ENCODE data around the gene NUCB1.

NUCB1 gene

GRCh38 chr19:48935864-48936263 lies 35.8 kb downstream of the NUCB1 start:
- DNase-seq (ENCODE audit: low read depth in 2 of 2), result no peak

DNA sequence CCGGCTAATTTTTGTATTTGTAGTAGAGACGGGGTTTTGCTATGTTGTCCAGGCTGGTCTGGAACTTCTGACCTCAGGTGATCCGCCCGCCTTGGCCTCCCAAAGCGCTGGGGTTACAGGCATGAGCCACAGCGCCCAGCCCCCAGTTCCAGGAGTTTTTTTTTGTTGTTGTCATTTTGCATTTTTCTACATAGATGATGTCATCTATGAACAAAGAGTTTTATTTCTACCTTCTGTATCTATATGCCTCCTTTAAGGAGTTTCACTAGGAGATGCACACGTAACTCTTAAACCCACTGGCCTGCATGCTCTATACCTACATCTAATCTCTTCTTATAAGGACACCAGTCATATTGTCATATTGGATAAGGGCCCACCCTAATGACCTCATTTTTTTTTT lies 38.1 kb downstream of the NUCB1 start:
- no peak for DNase-seq (ENCODE audit: low read depth in 2 of 2)

DNA sequence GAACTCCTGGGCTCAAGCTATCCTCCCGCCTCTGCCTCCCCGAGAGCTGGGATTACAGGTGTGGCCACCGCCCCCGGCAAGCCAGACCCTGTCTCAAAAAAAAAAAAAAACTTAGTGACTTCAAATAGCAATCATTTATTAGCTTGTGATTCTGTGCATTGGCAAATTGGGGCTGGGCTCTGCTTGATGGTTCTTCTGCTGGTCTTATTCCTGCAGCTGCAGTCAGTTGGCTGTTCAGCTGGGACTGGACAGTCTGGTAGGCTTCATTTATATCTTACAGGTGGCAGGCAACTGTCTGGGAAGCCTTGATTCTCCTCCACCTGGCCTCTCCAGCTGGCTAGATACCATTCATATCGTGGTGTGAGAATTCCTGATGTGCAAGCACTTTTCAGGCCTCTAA lies 40.8 kb downstream of the NUCB1 start:
- no peak for DNase-seq (ENCODE audit: low read depth in 2 of 2)

DNA sequence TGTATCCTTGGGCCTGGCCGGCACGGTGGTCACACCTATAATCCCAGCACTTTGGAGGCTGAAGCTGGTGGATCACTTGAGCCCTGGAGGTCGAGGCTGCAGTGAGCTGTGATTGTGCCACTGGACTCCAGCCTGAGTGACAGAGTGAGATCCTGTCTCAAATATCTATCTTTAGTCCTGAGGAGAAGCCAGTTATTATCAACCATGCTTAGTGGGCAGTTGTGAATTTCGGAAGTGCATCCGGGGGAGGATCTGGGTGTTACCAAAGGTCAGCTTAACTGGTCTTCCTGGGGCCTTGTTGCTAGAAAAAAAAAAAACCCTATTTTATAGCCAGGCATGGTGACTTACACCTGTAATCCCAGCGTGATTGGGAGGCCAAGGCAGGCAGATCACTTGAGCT lies 43.0 kb downstream of the NUCB1 start:
- DNase-seq (ENCODE audit: low read depth in 2 of 2), result no peak

GRCh38 chr19:48945415-48945814 lies 45.3 kb downstream of the NUCB1 start:
- no peak for DNase-seq (ENCODE audit: low read depth in 2 of 2)

DNA sequence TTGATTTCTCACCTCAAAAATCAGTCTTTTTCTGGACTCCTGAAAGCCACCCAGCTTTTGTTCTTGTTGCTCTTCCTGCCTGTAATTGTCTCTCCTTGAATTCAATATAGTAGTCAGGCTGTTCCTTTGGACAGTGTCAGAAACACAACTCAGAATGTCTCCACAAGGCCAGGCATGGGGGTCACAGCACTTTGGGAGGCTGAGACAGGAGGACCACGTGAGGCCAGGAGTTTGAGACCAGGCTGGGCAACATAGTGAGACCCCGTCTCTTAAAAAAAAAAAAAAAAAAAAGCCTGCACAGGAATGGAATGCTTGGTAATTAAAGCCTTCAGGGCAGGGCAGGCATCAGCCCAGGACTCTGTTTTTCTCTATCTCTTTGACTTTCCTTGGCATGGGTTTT lies 45.7 kb downstream of the NUCB1 start:
- DNase-seq (ENCODE audit: low read depth in 2 of 2), result no peak

GRCh38 chr19:48946463-48947257 lies 46.5 kb downstream of the NUCB1 start:
- DNase-seq (ENCODE audit: low read depth in 2 of 2), result no peak

- no peak for DNase-seq (ENCODE audit: low read depth in 2 of 2)
Measured at GRCh38 chr19:48947258-48947542, 47.1 kb downstream of the NUCB1 start.

- DNase-seq (ENCODE audit: low read depth in 2 of 2), result no peak
Measured at GRCh38 chr19:48950159-48950558, 50.0 kb downstream of the NUCB1 start.

- DNase-seq (ENCODE audit: low read depth in 2 of 2), result no peak
Measured at GRCh38 chr19:48950830-48951519, 50.9 kb downstream of the NUCB1 start.

DNA sequence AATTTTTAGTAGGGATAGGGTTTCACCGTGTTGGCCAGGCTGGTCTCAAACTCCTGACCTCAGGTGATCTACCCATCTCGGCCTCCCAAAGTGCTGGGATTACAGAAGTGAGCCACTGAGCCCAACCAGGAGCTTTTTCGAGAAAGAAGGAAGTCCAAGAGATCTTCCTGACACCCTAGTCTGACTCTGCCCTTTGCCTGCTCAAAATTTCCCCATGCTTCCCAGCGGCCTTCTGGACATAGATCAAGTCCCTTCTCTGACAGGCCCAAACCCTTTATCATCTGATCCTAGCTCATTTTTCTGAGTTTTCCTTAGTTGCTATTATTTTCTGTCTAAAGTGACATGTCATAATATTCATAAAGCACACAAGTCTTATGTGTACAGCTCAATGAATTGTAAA lies 53.0 kb downstream of the NUCB1 start:
- DNase-seq (ENCODE audit: low read depth in 2 of 2), result no peak

GRCh38 chr19:48953990-48954594 lies 54.0 kb downstream of the NUCB1 start:
- no peak for DNase-seq (ENCODE audit: low read depth in 2 of 2)

DNA sequence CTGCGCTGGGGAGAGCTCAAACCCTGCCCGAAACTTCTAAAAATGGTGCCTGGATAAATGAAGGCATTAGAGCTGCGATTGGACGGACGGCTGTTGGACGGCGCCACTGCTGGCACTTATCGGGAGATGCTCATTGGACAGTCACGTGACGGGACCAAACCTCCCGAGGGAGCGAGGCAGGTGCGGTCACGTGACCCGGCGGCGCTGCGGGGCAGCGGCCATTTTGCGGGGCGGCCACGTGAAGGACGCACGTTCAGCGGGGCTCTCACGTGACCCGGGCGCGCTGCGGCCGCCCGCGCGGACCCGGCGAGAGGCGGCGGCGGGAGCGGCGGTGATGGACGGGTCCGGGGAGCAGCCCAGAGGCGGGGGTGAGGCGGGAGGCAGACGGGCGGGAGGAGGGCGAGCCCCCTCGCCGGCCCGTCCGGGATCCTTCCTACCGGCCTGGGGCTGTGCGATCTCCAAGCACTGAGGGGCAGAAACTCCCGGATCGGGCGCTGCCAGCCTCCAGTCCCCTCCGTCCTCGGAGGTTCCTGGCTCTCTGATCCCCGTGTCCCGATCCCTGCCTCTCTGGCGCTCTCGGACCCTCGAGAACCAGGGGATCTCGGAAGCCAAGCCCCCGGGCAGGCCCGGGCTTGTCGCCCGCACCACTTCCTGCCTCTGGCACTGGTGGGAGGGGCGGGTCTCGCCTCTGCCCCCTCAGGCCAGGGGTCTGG lies 54.6 kb downstream of the NUCB1 start, which contains the start of gene BAX:
Gene BAX (plus strand): TSS at position 281 of the 713 bp plus-strand sequence. CDS start 54 bp downstream, at position 335.
- peak; percentile 95 to 97 for DNase-seq (ENCODE audit: low read depth in 2 of 2)

GRCh38 chr19:48955308-48955958 lies 55.3 kb downstream of the NUCB1 start:
- no peak for DNase-seq (ENCODE audit: low read depth in 2 of 2)

GRCh38 chr19:48958006-48958405 lies 57.9 kb downstream of the NUCB1 start:
- no peak for DNase-seq (ENCODE audit: low read depth in 2 of 2)

DNA sequence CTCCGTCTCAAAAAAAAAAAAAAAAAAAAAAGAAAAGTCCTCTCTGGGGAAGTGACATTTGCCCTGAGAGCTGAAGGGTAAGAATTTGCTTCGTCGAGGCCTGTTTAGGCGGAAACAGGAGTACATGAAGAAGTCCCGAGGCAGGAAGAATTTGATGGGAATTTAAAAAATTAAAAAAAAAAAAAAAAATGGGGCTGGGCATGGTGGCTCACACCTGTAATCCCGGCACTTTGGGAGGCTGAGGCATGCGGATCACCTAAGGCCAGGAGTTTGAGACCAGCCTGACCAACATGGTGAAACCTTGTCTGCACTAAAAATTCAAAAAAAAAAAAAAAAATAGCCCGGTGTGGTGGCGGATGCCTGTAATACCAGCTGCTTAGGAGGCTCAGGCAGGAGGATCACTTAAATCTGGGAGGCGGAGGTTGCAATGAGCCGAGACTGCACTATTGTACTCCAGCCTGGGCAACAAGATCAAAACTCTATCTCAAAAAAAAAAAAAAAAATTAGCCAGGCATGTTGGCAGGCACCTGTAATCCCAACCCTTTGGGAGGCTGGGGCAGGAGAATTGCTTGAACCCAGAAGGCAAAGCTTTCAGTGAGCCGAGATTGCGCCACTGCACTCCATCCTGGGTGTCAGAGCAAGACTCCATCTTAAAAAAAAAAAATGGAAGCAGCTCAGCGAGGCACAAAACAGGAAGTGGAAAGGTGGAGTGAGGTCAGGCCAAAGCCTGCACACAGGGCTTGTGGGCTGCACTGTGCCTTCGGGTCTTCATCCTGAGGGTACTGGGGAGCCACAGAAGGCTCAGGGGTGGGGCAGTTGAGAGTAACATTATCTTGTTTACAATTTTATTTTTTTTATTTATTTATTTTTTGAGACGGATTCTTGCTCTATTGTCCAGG lies 59.5 kb downstream of the NUCB1 start:
- DNase-seq (ENCODE audit: low read depth in 2 of 2), result no peak

- no peak for DNase-seq (ENCODE audit: low read depth in 2 of 2)
Measured at GRCh38 chr19:48961051-48961649, 61.0 kb downstream of the NUCB1 start.

GRCh38 chr19:48961673-48962028 lies 61.5 kb downstream of the NUCB1 start:
- DNase-seq (ENCODE audit: low read depth in 2 of 2), result no peak

- DNase-seq (ENCODE audit: low read depth in 2 of 2), result no peak
Measured at GRCh38 chr19:48962029-48962848, 62.1 kb downstream of the NUCB1 start.

DNA sequence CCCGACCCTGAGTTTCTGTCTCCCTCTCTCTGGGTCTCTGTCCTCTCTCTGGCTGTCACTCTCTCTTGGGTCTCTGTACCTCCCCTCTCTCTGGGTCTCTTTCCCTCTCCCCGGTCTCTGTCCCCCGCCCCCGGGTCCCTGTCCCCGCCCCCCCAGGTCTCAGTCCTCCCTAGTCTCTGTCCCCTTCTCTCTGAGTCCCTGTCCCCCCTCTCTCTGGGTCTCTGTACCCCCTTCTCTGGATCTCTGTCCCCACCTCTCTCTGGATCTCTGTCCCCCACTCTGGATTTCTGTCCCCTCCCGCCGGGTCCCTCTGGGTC lies 62.7 kb downstream of the NUCB1 start:
- no peak for DNase-seq (ENCODE audit: low read depth in 2 of 2)
